ENCODE results near the gene VDAC2. TPM values are rescaled to one million over a fixed set of nuclear protein-coding genes. Genes with fewer than 3 reads are reported as not detected.

The VDAC2 gene
- polyA plus RNA-seq, 1 donor from 2014 or later, result 291 TPM

GRCh38 chr10:75168275-75168674 lies 42.3 kb upstream of the VDAC2 start:
- Histone ChIP-seq H3K9me3 (ENCODE audit: low read length) (no peaks in the 10 kb centered on the region), H3K79me2 (replicated peaks; ENCODE audit: insufficient read depth, low read length) (no peaks in the 10 kb centered on the region), H2AFZ (ENCODE audit: low read depth, low read length) (no peak overlapping the region), H3K4me3 (ENCODE audit: low read length) (no peak overlapping the region), H3F3A (ENCODE audit: insufficient read depth, low read length, poor library complexity, severe bottlenecking) (no peaks in the 10 kb centered on the region), H3K9ac (ENCODE audit: low read length) (no peak overlapping the region), H4K20me1 (ENCODE audit: insufficient read depth) (no peaks in the 10 kb centered on the region), H3K4me2 (ENCODE audit: low read length) (no peak overlapping the region), H3K27me3 (ENCODE audit: insufficient read depth, low read depth, low read length) (no peaks in the 10 kb centered on the region), H3K9me2 (ENCODE audit: insufficient read depth, low read length) (no peaks in the 10 kb centered on the region), H3K27ac (ENCODE audit: low read length) (no peak overlapping the region), H3K36me3 (ENCODE audit: insufficient read depth, low read length) (no peaks in the 10 kb centered on the region)
- TF ChIP-seq MXI1 (conservative IDR thresholded peaks at IDR 0.05; ENCODE audit: poor library complexity, severe bottlenecking) (no peak), REST (IDR thresholded peaks at IDR 0.05; ENCODE audit: borderline replicate concordance) (no peak), RAD21 (conservative IDR thresholded peaks at IDR 0.05) (no peak), TAF1 (IDR thresholded peaks at IDR 0.05; ENCODE audit: low read depth) (no peak), SMC3 (conservative IDR thresholded peaks at IDR 0.05; ENCODE audit: poor library complexity) (no peak), EP300 (conservative IDR thresholded peaks at IDR 0.05; ENCODE audit: poor library complexity, severe bottlenecking) (no peak), CTCF (IDR thresholded peaks at IDR 0.05; ENCODE audit: poor library complexity, severe bottlenecking) (no peak), POLR2AphosphoS5 (IDR thresholded peaks at IDR 0.05) (no peak)

- Histone ChIP-seq H3K9me2 (ENCODE audit: insufficient read depth, low read length) (no peaks in the 10 kb centered on the region), H3K79me2 (replicated peaks; ENCODE audit: insufficient read depth, low read length) (no peaks in the 10 kb centered on the region)
Observed at GRCh38 chr10:75170215-75170614, 40.4 kb upstream of the VDAC2 start.

More at GRCh38 chr10:75170215-75170614, 40.4 kb upstream of the VDAC2 start:
- Histone ChIP-seq H3K9me3 (ENCODE audit: low read length) (no peaks in the 10 kb centered on the region), H3K27ac (ENCODE audit: low read length) (no peak overlapping the region), H3K4me3 (ENCODE audit: low read length) (no peak overlapping the region), H2AFZ (ENCODE audit: low read depth, low read length) (no peak overlapping the region), H3K4me2 (ENCODE audit: low read length) (no peak overlapping the region), H4K20me1 (ENCODE audit: insufficient read depth) (no peaks in the 10 kb centered on the region), H3F3A (ENCODE audit: insufficient read depth, low read length, poor library complexity, severe bottlenecking) (no peaks in the 10 kb centered on the region), H3K27me3 (ENCODE audit: insufficient read depth, low read depth, low read length) (no peaks in the 10 kb centered on the region), H3K36me3 (ENCODE audit: insufficient read depth, low read length) (no peaks in the 10 kb centered on the region), H3K9ac (ENCODE audit: low read length) (no peak overlapping the region)
- TF ChIP-seq EZH2 (IDR thresholded peaks at IDR 0.05; ENCODE audit: borderline replicate concordance, insufficient read depth, low read length, poor library complexity, severe bottlenecking) (no peak), TAF1 (IDR thresholded peaks at IDR 0.05; ENCODE audit: low read depth) (no peak), CTCF (IDR thresholded peaks at IDR 0.05; ENCODE audit: poor library complexity, severe bottlenecking) (no peak), EP300 (conservative IDR thresholded peaks at IDR 0.05; ENCODE audit: poor library complexity, severe bottlenecking) (no peak), RAD21 (conservative IDR thresholded peaks at IDR 0.05) (no peak), SMC3 (conservative IDR thresholded peaks at IDR 0.05; ENCODE audit: poor library complexity) (no peak), REST (IDR thresholded peaks at IDR 0.05; ENCODE audit: borderline replicate concordance) (no peak), POLR2AphosphoS5 (IDR thresholded peaks at IDR 0.05) (no peak), MXI1 (conservative IDR thresholded peaks at IDR 0.05; ENCODE audit: poor library complexity, severe bottlenecking) (no peak)

All from neural cell (in vitro differentiated cells).